Activated gamma-delta T cell treated with anti-CD3 and anti-CD28 coated beads, Interleukin-2, amount 50 U/mL, for 16 hours (primary cell): ENCODE data around the gene NPTXR.

Experiments
- DNase-seq: peaks from one replicate; pipeline ENCODE4 v3.0.0-alpha.2; 2020; ENCODE audit warnings: low read depth

Gene NPTXR

DNA sequence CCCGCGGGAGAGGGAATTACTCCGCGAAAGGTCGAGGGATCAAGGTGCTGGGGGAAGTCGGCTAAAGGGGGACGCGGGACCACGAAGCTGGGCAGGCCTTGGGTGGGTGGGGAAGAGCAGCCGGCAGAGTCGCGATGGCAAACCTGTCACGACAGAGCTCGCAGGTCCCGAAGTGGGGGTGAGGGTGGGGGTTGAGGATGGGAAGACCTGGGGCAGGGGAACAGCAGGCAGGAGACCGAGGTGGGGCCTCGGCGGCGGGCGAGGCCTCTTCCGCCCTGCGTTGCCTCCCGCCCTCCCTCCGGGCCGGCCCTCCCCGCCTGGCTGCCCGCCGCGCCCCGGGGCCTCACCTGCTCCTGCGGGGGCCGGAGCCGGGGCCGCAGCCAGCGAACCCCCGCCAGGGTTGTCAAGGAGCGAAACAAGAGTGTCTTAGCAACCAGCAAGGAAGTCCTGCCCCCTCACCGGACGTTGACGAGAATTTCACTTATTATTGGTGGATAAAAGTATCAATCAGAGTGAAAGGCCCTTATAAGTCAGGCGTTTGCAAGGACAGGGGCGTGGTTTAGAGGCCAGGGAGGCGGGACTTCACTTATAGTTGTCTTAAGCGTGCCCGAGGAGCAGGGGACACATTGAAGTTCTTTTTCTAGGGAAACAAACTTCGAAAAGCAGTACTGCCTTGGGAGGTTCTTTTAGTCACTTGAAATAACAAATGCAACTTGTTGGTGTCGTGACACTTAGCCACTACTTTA lies 49.9 kb downstream of the NPTXR start, which contains the start of gene DNAL4:
TSS of gene DNAL4 (minus strand) at position 423 of the 746 bp plus-strand sequence. CDS start 11,412 bp downstream, outside the sequence.
- peak; percentile 89 for DNase-seq

DNA sequence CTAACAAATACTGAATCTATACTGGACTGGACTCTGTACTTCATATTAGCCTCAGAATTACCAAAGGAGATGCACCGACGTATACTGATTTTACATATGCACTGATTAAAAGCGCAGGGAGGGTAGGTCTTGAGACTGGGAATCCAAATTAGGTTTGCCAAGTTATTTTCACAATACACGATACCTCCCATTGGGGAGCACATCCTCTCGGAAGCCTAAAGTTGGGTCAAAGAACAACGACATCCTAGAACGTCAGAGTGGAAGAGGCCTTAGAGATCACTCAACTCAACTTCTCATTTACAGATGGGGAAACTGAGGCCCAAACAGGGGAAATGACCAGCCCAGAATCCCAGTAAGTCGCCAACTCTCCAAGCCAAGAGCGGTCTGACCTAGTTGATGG lies 50.5 kb downstream of the NPTXR start:
- no peak for DNase-seq

DNA sequence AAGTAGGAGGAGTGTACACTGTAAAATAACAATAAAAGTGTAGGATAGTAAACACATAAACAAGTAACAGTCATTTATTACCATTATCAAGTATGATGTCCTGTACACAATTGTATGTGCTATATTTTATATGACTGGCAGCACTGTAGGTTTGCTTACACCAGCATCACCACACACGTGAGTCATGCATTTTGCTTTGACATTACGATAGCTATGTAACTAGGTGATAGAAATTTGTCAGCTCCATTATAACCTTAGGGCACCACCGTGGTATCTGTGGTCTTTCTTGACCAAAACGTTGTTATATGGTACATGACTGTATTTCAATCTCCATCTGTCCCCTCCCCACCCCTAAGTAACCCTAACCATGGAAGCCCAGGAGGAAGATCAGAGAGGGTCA lies 51.0 kb downstream of the NPTXR start:
- no peak for DNase-seq

DNA sequence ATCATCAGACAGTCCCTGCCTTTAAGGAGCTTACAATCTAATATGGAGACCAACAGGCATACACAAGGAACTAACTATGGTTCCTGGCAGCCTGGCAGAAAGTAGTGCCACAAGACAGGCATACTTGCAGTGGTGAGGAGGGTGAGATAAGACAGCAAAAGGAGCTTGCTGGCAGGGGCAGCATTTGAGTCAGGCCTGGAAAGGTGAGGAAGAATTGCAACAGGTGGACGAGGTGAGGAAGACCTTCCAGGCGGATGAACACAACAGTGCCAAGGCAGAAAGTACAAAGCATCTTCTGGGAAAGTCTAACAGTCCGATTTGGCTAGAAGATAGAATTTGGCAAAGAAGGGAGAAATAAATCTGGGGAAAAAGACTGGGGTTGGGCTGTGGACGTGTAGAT lies 54.2 kb downstream of the NPTXR start:
- DNase-seq, result no peak

DNA sequence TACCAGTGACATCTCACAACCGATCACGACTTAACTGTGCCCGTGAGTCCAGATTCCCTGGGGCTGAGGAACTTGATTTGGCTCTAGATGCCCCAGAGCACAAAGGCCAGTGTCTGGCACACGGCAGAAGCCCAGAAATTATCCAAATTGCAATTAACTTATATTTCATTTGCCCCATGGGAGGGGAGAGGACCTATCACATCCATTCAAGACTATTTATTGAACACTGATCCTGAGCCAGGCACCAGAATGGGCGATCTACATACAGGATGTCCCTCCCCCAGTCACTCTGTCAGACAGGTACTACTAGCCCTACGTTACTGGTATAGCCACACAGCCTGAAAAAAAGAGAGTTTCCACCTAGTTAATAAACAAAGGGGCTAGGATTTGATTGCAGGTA lies 55.0 kb downstream of the NPTXR start:
- no peak for DNase-seq

DNA sequence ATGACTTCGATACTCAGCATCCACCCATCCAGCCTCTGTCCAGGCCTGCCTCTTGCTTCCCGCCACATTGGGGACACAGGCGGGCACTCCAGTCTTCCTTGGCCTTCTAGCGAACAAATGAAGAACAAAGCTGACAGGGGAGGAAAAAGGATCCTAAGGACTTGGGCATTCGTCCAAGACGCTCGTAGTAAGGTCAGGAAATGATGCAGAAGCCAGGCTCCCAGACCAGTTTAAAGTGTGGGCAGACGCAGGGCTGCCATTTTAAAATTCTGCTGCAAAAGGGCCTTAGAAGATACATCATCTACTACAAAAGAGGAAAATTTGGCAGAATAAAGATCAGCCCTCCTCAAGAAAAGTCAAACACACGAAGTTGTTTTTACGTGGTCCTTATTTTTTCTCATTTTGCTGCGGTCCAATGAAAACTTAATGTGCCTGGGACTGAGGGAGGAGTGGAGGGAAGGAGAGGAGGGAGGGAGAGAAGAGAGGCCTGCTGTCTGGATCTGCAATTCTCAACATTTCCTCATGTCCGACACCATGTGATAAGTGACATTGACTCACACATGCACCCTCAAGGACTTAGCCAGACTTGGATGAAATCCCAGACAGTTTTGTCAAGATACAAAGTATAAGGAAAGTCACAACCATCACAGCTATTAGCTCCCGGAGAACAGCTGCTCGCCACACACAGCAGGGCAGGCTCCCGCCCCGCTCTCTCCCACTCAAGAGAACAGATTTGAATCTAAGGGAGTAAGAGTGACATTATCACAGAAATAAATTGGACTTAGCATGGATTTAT lies 55.6 kb downstream of the NPTXR start:
- no peak for DNase-seq

- no peak for DNase-seq
Measured at GRCh38 chr22:38786631-38787030, 57.2 kb downstream of the NPTXR start.

GRCh38 chr22:38784856-38785255 lies 59.0 kb downstream of the NPTXR start:
- DNase-seq, result no peak

DNA sequence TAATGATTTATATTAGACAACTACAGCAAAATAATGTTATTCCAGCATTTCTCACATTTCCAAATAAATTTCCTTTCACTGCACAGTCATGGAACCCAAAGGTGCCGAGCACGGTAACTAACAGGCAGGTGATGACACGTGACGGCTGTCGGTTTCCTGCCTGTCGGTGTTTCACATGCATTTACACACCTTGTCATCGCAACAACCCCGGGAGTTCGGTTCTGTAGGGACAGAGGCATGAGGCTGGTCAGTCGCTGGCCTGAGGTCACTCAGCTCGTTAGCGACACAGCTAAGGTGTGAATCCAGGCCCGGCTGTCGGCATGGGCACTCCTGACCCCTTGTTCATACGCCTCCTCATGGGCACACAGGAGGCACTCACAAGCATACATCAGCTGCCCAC lies 59.8 kb downstream of the NPTXR start:
- DNase-seq, result no peak

DNA sequence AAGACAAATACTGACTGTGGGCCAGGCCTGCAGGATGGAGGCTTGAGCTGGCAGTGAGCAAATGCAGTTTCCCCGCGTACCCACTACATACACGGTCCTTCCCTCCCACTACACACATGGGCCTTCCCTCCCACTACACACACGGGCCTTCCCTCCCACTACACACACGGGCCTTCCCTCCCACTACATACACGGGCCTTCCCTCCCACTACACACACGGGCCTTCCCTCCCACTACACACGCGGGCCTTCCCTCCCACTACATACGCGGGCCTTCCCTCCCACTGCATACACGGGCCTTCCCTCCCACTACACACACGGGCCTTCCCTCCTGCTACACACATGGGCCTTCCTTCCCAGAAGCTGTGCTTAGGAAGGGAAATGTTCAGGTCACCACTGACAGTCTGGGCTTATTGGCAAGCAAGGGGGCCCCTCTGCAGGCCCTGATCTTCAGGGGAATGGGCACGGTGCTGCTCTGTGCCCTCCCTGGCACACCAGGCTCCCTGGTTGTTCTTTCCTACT lies 60.7 kb downstream of the NPTXR start:
- DNase-seq, result no peak

DNA sequence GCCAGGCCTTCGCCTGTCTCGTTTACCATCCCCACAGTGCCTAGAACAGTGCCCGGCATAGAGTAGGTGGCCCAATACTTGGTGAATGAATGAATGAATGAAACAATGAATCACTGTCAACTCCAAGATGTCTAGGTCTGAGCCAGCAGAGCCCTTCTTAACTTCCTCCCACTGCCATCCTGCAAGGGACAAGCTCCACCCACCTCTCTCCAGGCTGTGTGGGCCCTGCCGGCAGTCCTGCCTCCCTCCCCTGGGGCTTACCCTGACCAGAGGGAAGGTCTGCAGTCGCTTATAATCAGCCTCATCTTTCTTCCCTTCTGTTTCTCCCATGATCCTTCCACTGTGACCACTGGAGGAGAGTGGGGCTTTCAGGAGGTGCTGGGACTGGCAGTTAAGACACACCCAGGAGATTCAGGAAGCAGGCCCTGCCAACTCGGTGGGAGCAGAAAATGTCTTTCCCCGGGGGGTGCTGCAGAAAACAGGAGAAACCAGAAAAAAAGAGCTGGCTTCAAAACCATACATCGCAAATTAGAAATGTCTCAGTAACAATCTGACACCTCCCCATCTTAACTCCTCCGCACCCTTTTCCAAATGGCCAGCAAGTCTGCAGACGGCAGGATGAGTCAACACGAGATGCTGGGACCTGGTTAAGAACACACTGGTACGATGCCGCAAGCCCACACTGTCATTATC lies 61.3 kb downstream of the NPTXR start:
- DNase-seq, result no peak

GRCh38 chr22:38781033-38781432 lies 62.8 kb downstream of the NPTXR start:
- no peak for DNase-seq

DNA sequence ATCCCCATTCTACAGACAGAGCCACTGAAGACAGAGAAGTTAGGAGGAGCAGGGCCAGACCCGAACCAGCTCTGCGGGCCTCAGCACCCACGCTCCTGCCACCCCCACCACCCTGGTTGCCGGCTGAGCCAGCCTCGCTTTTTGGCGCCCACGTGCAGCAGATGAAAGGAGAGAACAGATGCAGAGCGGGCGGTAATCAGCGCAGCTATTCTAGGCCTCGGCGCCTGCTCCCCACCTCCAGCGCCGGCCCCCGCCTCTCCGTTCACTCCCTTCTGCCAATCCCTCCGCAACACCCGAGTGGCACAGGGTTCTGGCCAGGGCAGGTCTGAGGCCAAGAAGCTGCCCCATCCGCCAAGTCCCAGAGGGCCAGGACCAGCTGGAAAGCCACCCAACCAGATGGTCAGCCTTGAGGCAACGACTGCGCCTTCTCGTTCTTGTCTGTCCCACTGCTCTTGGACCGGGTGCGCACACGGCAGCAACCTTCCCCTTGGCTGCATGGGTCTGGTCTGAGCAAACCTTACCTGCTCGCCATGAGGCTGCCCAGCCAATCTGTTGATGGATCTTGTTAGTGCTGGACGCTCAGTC lies 66.6 kb downstream of the NPTXR start:
- DNase-seq, result no peak

DNA sequence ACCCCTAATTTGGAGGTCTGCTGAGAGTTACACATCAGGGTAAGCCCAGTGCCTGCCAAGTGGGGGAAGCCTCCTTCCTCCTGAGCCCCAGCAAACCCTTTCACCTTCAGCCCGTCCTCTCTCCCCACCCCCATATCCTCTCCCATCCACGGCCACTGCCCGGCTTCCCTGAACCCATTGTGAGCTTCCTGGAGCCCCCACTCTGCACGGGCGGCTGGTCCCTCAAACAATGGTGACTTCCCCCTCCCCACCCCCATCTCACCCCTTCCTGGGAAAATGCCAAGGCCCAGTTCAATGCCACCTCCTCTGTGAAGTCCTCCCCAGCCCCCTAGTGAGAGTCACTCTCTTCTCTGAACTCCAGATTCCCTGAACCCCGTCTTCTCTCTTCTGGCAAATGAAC lies 67.7 kb downstream of the NPTXR start:
- DNase-seq, result no peak

DNA sequence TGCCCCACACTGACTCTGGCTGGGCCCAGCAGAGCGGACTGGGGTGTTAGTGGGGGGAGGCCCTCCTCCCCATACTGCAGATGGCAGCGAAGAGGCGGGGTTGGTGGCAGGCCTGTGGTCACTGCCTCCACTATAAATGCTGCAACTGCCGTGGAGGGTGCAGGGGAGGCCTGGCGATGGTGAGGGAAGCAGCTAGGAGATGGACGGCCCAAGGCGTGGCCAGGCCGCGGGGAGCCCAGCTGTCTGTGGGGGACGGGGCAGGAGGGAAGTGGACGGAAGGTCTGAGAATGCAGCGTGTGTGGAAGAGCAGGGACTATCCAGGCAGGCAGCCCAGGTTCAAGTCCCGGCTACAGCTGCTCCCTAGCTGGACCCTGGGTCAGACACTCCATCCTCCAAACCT lies 68.2 kb downstream of the NPTXR start:
- no peak for DNase-seq

- DNase-seq, result no peak
Measured at GRCh38 chr22:38774496-38775166, 69.2 kb downstream of the NPTXR start.

- no peak for DNase-seq
Measured at GRCh38 chr22:38773363-38773946, 70.4 kb downstream of the NPTXR start.

- DNase-seq, result no peak
Measured at GRCh38 chr22:38772623-38772873, 71.3 kb downstream of the NPTXR start.

DNA sequence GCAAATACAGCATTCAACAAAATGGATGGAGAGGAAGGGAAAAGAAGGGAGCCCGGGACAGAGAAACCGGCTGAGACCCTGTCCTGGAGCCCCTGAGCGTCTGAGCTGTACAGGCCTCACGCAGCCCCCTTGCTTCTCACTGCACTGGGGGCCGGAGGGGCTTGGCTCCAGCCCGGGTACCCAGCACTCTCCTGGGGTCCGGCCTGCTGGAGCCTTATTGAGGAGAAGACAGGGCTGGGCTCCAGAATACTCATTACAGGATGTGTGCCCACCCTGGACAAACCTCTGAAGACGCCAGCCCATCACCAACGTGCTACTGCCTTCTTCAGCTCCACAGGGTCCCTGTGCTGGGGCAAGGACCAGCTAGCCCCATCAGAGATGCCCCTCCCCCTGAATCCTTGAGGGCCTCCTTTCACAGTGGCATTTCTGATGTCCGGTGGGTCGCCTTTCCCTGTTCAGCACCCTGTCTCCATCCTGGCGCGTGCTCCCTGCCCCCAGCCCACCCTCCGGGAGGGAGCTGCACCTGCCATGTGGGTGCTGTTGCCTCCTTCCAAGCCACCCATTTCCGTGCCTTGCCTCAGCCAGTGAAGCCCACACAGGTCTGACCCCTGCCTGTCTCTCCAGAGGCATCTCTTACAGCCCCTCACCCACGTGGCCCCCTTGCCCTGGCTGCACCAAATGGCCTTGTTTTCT lies 73.4 kb downstream of the NPTXR start:
- DNase-seq, result no peak
